HL-60 (cell line): Measurements from ENCODE around the gene PELI1.

Experiments used
- DNase-seq, 2 experiments: peaks; one replicate each; pipeline ENCODE4 v3.0.0-alpha.2; 2010 to 2020; ENCODE audit warnings: low read depth in 1 of 2, low spot score in 1 of 2
- H3K27ac ChIP-seq: fragments of 250-450 bp; sonication (Bioruptor Pico); replicated peaks from 2 replicates; pipeline ENCODE4 v1.5.1; 2020; ENCODE audit warnings: mild to moderate bottlenecking, moderate library complexity
- H3K27me3 ChIP-seq: fragments of 250-450 bp; sonication (Bioruptor Pico); 2 replicates; pipeline ENCODE4 v1.5.1; 2021; ENCODE audit warnings: mild to moderate bottlenecking, moderate library complexity; ENCODE audit not compliant: insufficient read depth, poor library complexity, severe bottlenecking
- H3K4me3 ChIP-seq: replicated peaks from 2 replicates; pipeline ENCODE4 v1.5.1; 2011; ENCODE audit warnings: mild to moderate bottlenecking, control low read depth, low read length; ENCODE audit not compliant: insufficient read depth
- CTCF ChIP-seq: IDR thresholded peaks from one replicate; pipeline ENCODE4 v1.5.1; 2011; ENCODE audit warnings: low read length, control low read depth, inconsistent platforms; ENCODE audit not compliant: insufficient read depth
- GABPA ChIP-seq: IDR thresholded peaks from 2 replicates; pipeline ENCODE4 v1.6.1; 2012; ENCODE audit warnings: low read depth
- POLR2AphosphoS5 ChIP-seq: IDR thresholded peaks from 2 replicates; pipeline ENCODE4 v1.6.1; 2012; ENCODE audit warnings: low read depth
- REST ChIP-seq: IDR thresholded peaks from 2 replicates; pipeline ENCODE4 v1.6.1; 2012; ENCODE audit warnings: low read depth; ENCODE audit not compliant: insufficient replicate concordance
- SPI1 ChIP-seq: IDR thresholded peaks from 2 replicates; pipeline ENCODE4 v1.6.1; 2012; ENCODE audit warnings: low read depth, mild to moderate bottlenecking, borderline replicate concordance

The PELI1 gene

DNA sequence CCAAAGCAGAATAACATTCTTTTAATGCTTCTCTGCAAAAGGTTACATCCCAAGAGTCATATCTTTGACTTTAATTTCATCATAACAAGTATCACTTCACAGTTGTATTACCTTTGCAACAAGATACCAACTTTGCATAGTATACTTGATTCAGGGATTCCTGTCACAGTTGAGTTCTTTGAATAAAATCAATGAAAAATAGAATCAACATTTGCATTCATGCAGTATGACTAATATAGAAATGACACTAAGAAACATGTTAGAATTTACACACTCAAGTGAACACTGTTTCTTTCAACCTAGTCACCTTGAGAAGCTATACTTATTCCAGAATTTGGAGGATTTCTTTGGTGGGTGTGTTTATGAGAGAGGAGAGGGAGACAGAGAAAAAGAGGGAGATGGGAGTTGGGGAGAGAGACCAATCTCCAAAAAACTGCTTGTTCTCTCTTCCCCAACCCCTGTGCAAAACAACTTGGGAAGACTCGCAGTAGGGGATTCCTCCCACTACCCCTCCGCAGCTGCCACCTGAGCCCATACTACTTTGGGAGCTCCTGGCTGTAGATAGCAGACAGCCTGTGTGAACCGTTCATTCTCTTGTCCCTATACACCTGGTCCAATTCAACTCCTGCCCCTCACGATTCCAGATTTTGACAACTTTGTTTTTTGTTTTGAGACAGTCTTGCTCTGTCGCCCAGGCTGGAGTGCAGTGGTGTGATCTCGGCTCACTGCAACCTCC lies 57.7 kb downstream of the PELI1 start:
- DNase-seq = no peak
- no peak overlapping the region for H3K27ac ChIP-seq

GRCh38 chr2:64085936-64086335 lies 58.3 kb downstream of the PELI1 start:
- Histone ChIP-seq H3K27ac (no peak overlapping the region), H3K27me3 (no peaks in the 10 kb centered on the region), H3K4me3 (no peak overlapping the region)
- TF ChIP-seq SPI1 = no peak
- TF ChIP-seq REST = no peak
- no peak for TF ChIP-seq CTCF
- TF ChIP-seq POLR2AphosphoS5 = no peak
- no peak for TF ChIP-seq GABPA
- no peak for DNase-seq

More for the DNA sequence above, 57.7 kb downstream of the PELI1 start:
- TF ChIP-seq GABPA (no peak), REST (no peak), CTCF (no peak), SPI1 (no peak)
- Histone ChIP-seq H3K27me3 (no peaks in the 10 kb centered on the region), H3K4me3 (no peak overlapping the region)

- H3K27ac ChIP-seq = no peak overlapping the region
- DNase-seq = no peak
- H3K27me3 ChIP-seq = no peaks in the 10 kb centered on the region
- TF ChIP-seq POLR2AphosphoS5 = no peak
- no peak for TF ChIP-seq SPI1
- TF ChIP-seq CTCF = no peak
- TF ChIP-seq REST = no peak
- no peak for TF ChIP-seq GABPA
- no peak overlapping the region for H3K4me3 ChIP-seq
These were observed 63.2 kb downstream of the PELI1 start for GRCh38 chr2:64081046-64081445.
